ENCODE data around the gene CAMK1G.

CAMK1G gene

GRCh38 chr1:209617047-209617673, 33.6 kb downstream of the CAMK1G start:
- no peak for DNase-seq (ENCODE audit: low read depth)
- no peak overlapping the region for H3K4me3 ChIP-seq (ENCODE audit: low read depth, low read length)
- TF ChIP-seq CTCF (IDR thresholded peaks at IDR 0.05; ENCODE audit: low read depth, low read length, missing control alignments), result no peak
- in situ Hi-C loops (cut with HindIII; ENCODE audit: low sequenced_read_pairs), result no loop called here

- H3K4me3 ChIP-seq (ENCODE audit: low read depth, low read length), result no peak overlapping the region
- in situ Hi-C loops (cut with HindIII; ENCODE audit: low sequenced_read_pairs), result no loop called here
- TF ChIP-seq CTCF (IDR thresholded peaks at IDR 0.05; ENCODE audit: low read depth, low read length, missing control alignments), result no peak
- DNase-seq (ENCODE audit: low read depth), result no peak
These were observed 34.2 kb downstream of the CAMK1G start for GRCh38 chr1:209617755-209618154.

- in situ Hi-C loops (cut with HindIII; ENCODE audit: low sequenced_read_pairs), result no loop called here
- H3K4me3 ChIP-seq (ENCODE audit: low read depth, low read length), result no peak overlapping the region
- no peak for DNase-seq (ENCODE audit: low read depth)
- no peak for TF ChIP-seq CTCF (IDR thresholded peaks at IDR 0.05; ENCODE audit: low read depth, low read length, missing control alignments)
These were observed 34.8 kb downstream of the CAMK1G start for GRCh38 chr1:209618291-209618690.

- in situ Hi-C loops (cut with HindIII; ENCODE audit: low sequenced_read_pairs), result no loop called here
- no peak for DNase-seq (ENCODE audit: low read depth)
- no peak overlapping the region for H3K4me3 ChIP-seq (ENCODE audit: low read depth, low read length)
- no peak for TF ChIP-seq CTCF (IDR thresholded peaks at IDR 0.05; ENCODE audit: low read depth, low read length, missing control alignments)
These were observed 35.4 kb downstream of the CAMK1G start for GRCh38 chr1:209618756-209619420.

GRCh38 chr1:209619696-209620486, 36.4 kb downstream of the CAMK1G start:
- in situ Hi-C loops (cut with HindIII; ENCODE audit: low sequenced_read_pairs), result no loop called here

More at GRCh38 chr1:209619696-209620486, 36.4 kb downstream of the CAMK1G start:
- H3K4me3 ChIP-seq (ENCODE audit: low read depth, low read length), result no peak overlapping the region
- no peak for DNase-seq (ENCODE audit: low read depth)
- TF ChIP-seq CTCF (IDR thresholded peaks at IDR 0.05; ENCODE audit: low read depth, low read length, missing control alignments), result no peak
